Fibroblast of lung (primary cell): ENCODE data around the gene CAMTA1. TPM values are rescaled to one million over a fixed set of nuclear protein-coding genes. Genes with fewer than 3 reads are reported as not detected.

Experiments
- DNase-seq, 2 donors: peaks; one replicate each; pipeline versions ENCODE4 v3.0.0 to v3.0.0-alpha.2; 2010; ENCODE audit warnings: low read depth in 2 of 2
- H2AFZ ChIP-seq: 2 replicates; pipeline ENCODE4 v1.5.1; 2012; ENCODE audit warnings: low read length, control low read depth, inconsistent platforms
- H3K27ac ChIP-seq: 2 replicates; pipeline ENCODE4 v1.5.1; 2011; ENCODE audit warnings: low read length, control low read depth; ENCODE audit not compliant: insufficient read depth
- H3K27me3 ChIP-seq: 2 replicates; pipeline ENCODE4 v1.5.1; 2011; ENCODE audit warnings: mild to moderate bottlenecking, low read length; ENCODE audit not compliant: control insufficient read depth, insufficient read depth
- H3K36me3 ChIP-seq: 2 replicates; pipeline ENCODE4 v1.5.1; 2011; ENCODE audit warnings: low read length; ENCODE audit not compliant: control insufficient read depth, insufficient read depth
- H3K4me1 ChIP-seq: 2 replicates; pipeline ENCODE4 v1.5.1; 2011; ENCODE audit warnings: low read length; ENCODE audit not compliant: control insufficient read depth, insufficient read depth; ENCODE audit errors: extremely low read depth
- H3K4me2 ChIP-seq: 2 replicates; pipeline ENCODE4 v1.5.1; 2011; ENCODE audit warnings: low read length, control low read depth; ENCODE audit not compliant: insufficient read depth; ENCODE audit errors: extremely low read depth
- H3K4me3 ChIP-seq, 4 experiments: fragments of 200-600 bp in 1 of 4; sonication (generic) in 1 of 4; replicated peaks in 1 of 4; 2 replicates each; pipeline ENCODE4 v1.5.1; 2011 to 2016; ENCODE audit warnings: low read length in 4 of 4, low read depth in 3 of 4, mild to moderate bottlenecking in 3 of 4, control low read depth in 2 of 4, inconsistent platforms in 1 of 4, mixed read lengths in 1 of 4; ENCODE audit not compliant: insufficient read depth in 1 of 4; ENCODE audit errors: control extremely low read depth in 1 of 4
- H3K79me2 ChIP-seq: 2 replicates; pipeline ENCODE4 v1.5.1; 2012; ENCODE audit warnings: mild to moderate bottlenecking, low read length, inconsistent platforms; ENCODE audit not compliant: control insufficient read depth, insufficient read depth
- H3K9ac ChIP-seq: 2 replicates; pipeline ENCODE4 v1.5.1; 2011; ENCODE audit warnings: mild to moderate bottlenecking, low read length, control low read depth; ENCODE audit not compliant: insufficient read depth
- H3K9me3 ChIP-seq: 2 replicates; pipeline ENCODE4 v1.5.1; 2012; ENCODE audit warnings: low read depth, low read length; ENCODE audit not compliant: control insufficient read depth, insufficient read depth
- H4K20me1 ChIP-seq: 2 replicates; pipeline ENCODE4 v1.5.1; 2011; ENCODE audit warnings: low read length; ENCODE audit not compliant: control insufficient read depth, insufficient read depth; ENCODE audit errors: extremely low read depth
- CTCF ChIP-seq, 2 donors: IDR thresholded peaks in 1 of 2; conservative IDR thresholded peaks in 1 of 2; 1 replicate in 1 of 2; 2 replicates in 1 of 2; pipeline ENCODE4 v1.5.1; 2011 to 2012; ENCODE audit warnings: low read length in 2 of 2, control low read depth in 1 of 2, inconsistent platforms in 1 of 2, low read depth in 1 of 2, mild to moderate bottlenecking in 1 of 2
- EZH2 ChIP-seq: IDR thresholded peaks from 2 replicates; pipeline ENCODE4 v1.5.1; 2012; ENCODE audit warnings: low read length, control low read depth, mild to moderate bottlenecking; ENCODE audit errors: missing control alignments
- polyA plus RNA-seq, 2 donors: library from polyadenylated mRNA; depleted of rRNA in 1 of 2; stranded (reverse) in 1 of 2; unstranded in 1 of 2; fragments of >200 nt; gene quantifications; 2 replicates each; pipeline ENCODE4 v1.2.1, GENCODE V29; 2011 to 2012; ENCODE audit warnings: missing spikeins in 1 of 2
- total RNA-seq: library from RNA; depleted of rRNA; stranded (reverse); fragments of >200 nt; gene quantifications from 2 replicates; pipeline ENCODE4 v1.2.1, GENCODE V29; 2014

CAMTA1 gene
- total and polyA plus RNA-seq, 2 donors (not counting 1 experiment from before 2014, with no cell fraction given): 47.6 to 86.0 TPM

GRCh38 chr1:6911021-6911941 lies 126.0 kb downstream of the CAMTA1 start:
- TF ChIP-seq EZH2 (no peak), CTCF (conservative IDR thresholded peaks at IDR 0.05 in 1 of 2, IDR thresholded peaks at IDR 0.05 in 1 of 2; ENCODE audit: low read depth in 1 of 2, low read length in 2 of 2) (no peak)
- no peaks in the 10 kb centered on the region for H3K79me2 ChIP-seq
- no peaks in the 10 kb centered on the region for H4K20me1 ChIP-seq
- no peak overlapping the region for H3K9ac ChIP-seq
- no peaks in the 10 kb centered on the region for H3K9me3 ChIP-seq
- no peaks in the 10 kb centered on the region for H3K4me1 ChIP-seq
- H3K36me3 ChIP-seq: no peaks in the 10 kb centered on the region
- no peak overlapping the region for H2AFZ ChIP-seq
- H3K4me2 ChIP-seq: no peak overlapping the region
- no peak overlapping the region for H3K4me3 ChIP-seq
- H3K27ac ChIP-seq: no peak overlapping the region
- no peak for DNase-seq
- H3K27me3 ChIP-seq: peaks cover 3% of the 10 kb centered on the region

DNA sequence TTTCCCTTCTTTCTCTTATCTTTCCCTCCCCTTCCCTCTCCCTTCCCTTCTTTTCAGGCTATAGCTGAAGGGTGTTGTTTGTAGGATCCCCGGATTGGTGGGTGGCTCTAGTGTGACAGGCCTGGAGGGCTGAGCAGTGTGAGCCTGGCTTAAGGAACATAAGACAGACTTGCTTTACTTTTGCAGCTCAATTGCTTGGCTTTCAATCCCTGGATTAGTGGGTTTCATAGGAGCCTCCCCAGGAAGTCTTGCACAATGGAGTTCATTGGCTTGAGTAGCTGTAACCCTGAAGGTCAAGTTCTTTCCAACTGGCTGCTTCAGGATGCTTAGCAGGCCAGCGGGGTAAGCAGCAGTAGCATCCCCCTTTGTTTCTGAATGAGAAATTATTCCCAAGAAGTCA lies 126.7 kb downstream of the CAMTA1 start:
- H3K4me3 ChIP-seq: no peak overlapping the region
- peak in 1 of 2 donors; percentile 30 for DNase-seq
- H3K79me2 ChIP-seq: no peaks in the 10 kb centered on the region
- H4K20me1 ChIP-seq: no peaks in the 10 kb centered on the region
- no peak overlapping the region for H2AFZ ChIP-seq
- no peaks in the 10 kb centered on the region for H3K4me1 ChIP-seq
- H3K4me2 ChIP-seq: no peak overlapping the region
- no peak overlapping the region for H3K27ac ChIP-seq
- H3K9me3 ChIP-seq: no peaks in the 10 kb centered on the region
- peaks cover 3% of the 10 kb centered on the region for H3K27me3 ChIP-seq
- no peaks in the 10 kb centered on the region for H3K36me3 ChIP-seq
- H3K9ac ChIP-seq: no peak overlapping the region
- no peak for TF ChIP-seq CTCF (conservative IDR thresholded peaks at IDR 0.05 in 1 of 2, IDR thresholded peaks at IDR 0.05 in 1 of 2; ENCODE audit: low read depth in 1 of 2, low read length in 2 of 2)
- no peak for TF ChIP-seq EZH2

- no peak overlapping the region for H3K4me3 ChIP-seq
- no peaks in the 10 kb centered on the region for H3K4me1 ChIP-seq
- DNase-seq: no peak
- H3K79me2 ChIP-seq: no peaks in the 10 kb centered on the region
- TF ChIP-seq EZH2: no peak
- peaks cover 3% of the 10 kb centered on the region for H3K27me3 ChIP-seq
- H3K9me3 ChIP-seq: no peaks in the 10 kb centered on the region
- no peak overlapping the region for H2AFZ ChIP-seq
- H3K36me3 ChIP-seq: no peaks in the 10 kb centered on the region
- no peak overlapping the region for H3K9ac ChIP-seq
- H3K4me2 ChIP-seq: no peak overlapping the region
- no peak overlapping the region for H3K27ac ChIP-seq
- no peaks in the 10 kb centered on the region for H4K20me1 ChIP-seq
Measured at GRCh38 chr1:6912518-6912917, 127.3 kb downstream of the CAMTA1 start.
